ENCODE results near the gene GPAT2.
"Not testable (repeated sequence)": the region's sequence is repeated elsewhere in the genome, so short reads cannot be mapped to it uniquely, and the experiment has no call there.

Gene GPAT2

GRCh38 chr2:96065381-96065930 is 30.7 kb upstream of the GPAT2 start:
- DNase-seq (ENCODE audit: low read depth, low spot score) = no peak

GRCh38 chr2:96064760-96065159 is 30.0 kb upstream of the GPAT2 start:
- DNase-seq (ENCODE audit: low read depth, low spot score) = not testable (repeated sequence)

GRCh38 chr2:96064047-96064675 is 29.4 kb upstream of the GPAT2 start:
- DNase-seq (ENCODE audit: low read depth, low spot score) = not testable (repeated sequence)

- not testable (repeated sequence) for DNase-seq (ENCODE audit: low read depth, low spot score)
These were observed 28.6 kb upstream of the GPAT2 start for GRCh38 chr2:96063116-96063899.

GRCh38 chr2:96062483-96062882 is 27.8 kb upstream of the GPAT2 start:
- DNase-seq (ENCODE audit: low read depth, low spot score) = not testable (repeated sequence)

GRCh38 chr2:96061901-96062300 is 27.2 kb upstream of the GPAT2 start:
- not testable (repeated sequence) for DNase-seq (ENCODE audit: low read depth, low spot score)

GRCh38 chr2:96061197-96061817 is 26.6 kb upstream of the GPAT2 start:
- DNase-seq (ENCODE audit: low read depth, low spot score) = not testable (repeated sequence)

- DNase-seq (ENCODE audit: low read depth, low spot score) = not testable (repeated sequence)
These were observed 25.6 kb upstream of the GPAT2 start for GRCh38 chr2:96060325-96060724.

- not testable (repeated sequence) for DNase-seq (ENCODE audit: low read depth, low spot score)
These were observed 24.7 kb upstream of the GPAT2 start for GRCh38 chr2:96059443-96059842.

GRCh38 chr2:96055830-96056229 is 21.1 kb upstream of the GPAT2 start:
- DNase-seq (ENCODE audit: low read depth, low spot score) = not testable (repeated sequence)

- DNase-seq (ENCODE audit: low read depth, low spot score) = not testable (repeated sequence)
These were observed 19.8 kb upstream of the GPAT2 start for GRCh38 chr2:96054537-96054936.

- DNase-seq (ENCODE audit: low read depth, low spot score) = not testable (repeated sequence)
These were observed 18.7 kb upstream of the GPAT2 start for GRCh38 chr2:96053385-96053784.

GRCh38 chr2:96052632-96053031 is 17.9 kb upstream of the GPAT2 start:
- DNase-seq (ENCODE audit: low read depth, low spot score) = not testable (repeated sequence)

- not testable (repeated sequence) for DNase-seq (ENCODE audit: low read depth, low spot score)
These were observed 15.2 kb upstream of the GPAT2 start for GRCh38 chr2:96049917-96050262.

- DNase-seq (ENCODE audit: low read depth, low spot score) = not testable (repeated sequence)
These were observed 14.6 kb upstream of the GPAT2 start for GRCh38 chr2:96049049-96049916.

- not testable (repeated sequence) for DNase-seq (ENCODE audit: low read depth, low spot score)
These were observed 838 bp upstream of the GPAT2 start for GRCh38 chr2:96035554-96035953.

- not testable (repeated sequence) for DNase-seq (ENCODE audit: low read depth, low spot score)
These were observed 719 bp downstream of the GPAT2 start for GRCh38 chr2:96033997-96034396.

GRCh38 chr2:96027725-96028325 is 6.9 kb downstream of the GPAT2 start:
- not testable (repeated sequence) for DNase-seq (ENCODE audit: low read depth, low spot score)

- not testable (repeated sequence) for DNase-seq (ENCODE audit: low read depth, low spot score)
These were observed 9.0 kb downstream of the GPAT2 start for GRCh38 chr2:96025755-96026154.

- DNase-seq (ENCODE audit: low read depth, low spot score) = no peak
These were observed 9.6 kb downstream of the GPAT2 start for GRCh38 chr2:96025194-96025492.
